CD4-positive, alpha-beta T cell (primary cell): ENCODE data around the gene BRICD5. TPM values are rescaled to one million over a fixed set of nuclear protein-coding genes. Genes with fewer than 3 reads are reported as not detected.

ENCODE experiments used
- ATAC-seq: fragments of 200-7000 bp; cut with Tn5 transposase; one replicate; pipeline ENCODE4 v1.10.0; 2022; ENCODE audit warnings: mild to moderate bottlenecking; ENCODE audit not compliant: poor library complexity
- CTCF ChIA-PET: fragments of 350-600 bp; sonication (Branson Sonifier 250); formaldehyde crosslinking; loops from one replicate; lab custom pipeline; 2021; ENCODE audit warnings: antibody characterized with exemption, inconsistent platforms; lab: Charles Lee
- POLR2A ChIA-PET: fragments of 350-600 bp; sonication (Branson Sonifier 250); formaldehyde crosslinking; loops from one replicate; lab custom pipeline; 2021; ENCODE audit warnings: antibody characterized with exemption, inconsistent platforms; lab: Charles Lee
- DNase-seq, 14 experiments: peaks; one replicate each; pipeline ENCODE4 v3.0.0-alpha.2; 2013 to 2020; ENCODE audit warnings: mixed read lengths in 2 of 14
- H3K27ac ChIP-seq, 2 donors: one replicate each; pipeline versions ENCODE4 v1.5.1 to v1.7.0; 2013; ENCODE audit warnings: low read length in 2 of 2, low read depth in 1 of 2, mild to moderate bottlenecking in 1 of 2
- H3K27me3 ChIP-seq, 2 experiments: 1 replicate in 1 of 2; 2 replicates in 1 of 2; pipeline versions ENCODE4 v1.6.1 to v1.7.0; 2013; ENCODE audit warnings: low read length in 2 of 2, control low read depth in 1 of 2, mild to moderate bottlenecking in 1 of 2, moderate library complexity in 1 of 2; ENCODE audit not compliant: insufficient read depth in 2 of 2, control insufficient read depth in 1 of 2
- H3K36me3 ChIP-seq: one replicate; pipeline ENCODE4 v1.6.1; 2013; ENCODE audit warnings: low read length, control low read depth; ENCODE audit not compliant: insufficient read depth
- H3K4me1 ChIP-seq: one replicate; pipeline ENCODE4 v1.6.1; 2013; ENCODE audit warnings: low read length, control low read depth; ENCODE audit not compliant: insufficient read depth
- H3K4me3 ChIP-seq: one replicate; pipeline ENCODE4 v1.5.1; 2013; ENCODE audit warnings: mild to moderate bottlenecking, low read length, moderate library complexity
- H3K9me3 ChIP-seq, 2 experiments: 1 replicate in 1 of 2; 2 replicates in 1 of 2; pipeline versions ENCODE4 v1.6.1 to v1.7.0; 2013; ENCODE audit warnings: low read length in 2 of 2, mild to moderate bottlenecking in 2 of 2, control low read depth in 1 of 2, moderate library complexity in 1 of 2; ENCODE audit not compliant: control insufficient read depth in 1 of 2, insufficient read depth in 1 of 2
- H3K27ac Mint-ChIP-seq: one replicate; pipeline ENCODE4 v1.8.0; 2020; ENCODE audit warnings: mixed read lengths
- H3K27me3 Mint-ChIP-seq: one replicate; pipeline ENCODE4 v1.8.0; 2021; ENCODE audit warnings: mixed read lengths
- H3K36me3 Mint-ChIP-seq: one replicate; pipeline ENCODE4 v1.8.0; 2021; ENCODE audit warnings: low read depth, mixed read lengths
- H3K4me1 Mint-ChIP-seq: one replicate; pipeline ENCODE4 v1.8.0; 2021; ENCODE audit warnings: low read depth, mixed read lengths
- H3K4me3 Mint-ChIP-seq: one replicate; pipeline ENCODE4 v1.8.0; 2020; ENCODE audit warnings: mild to moderate bottlenecking, mixed read lengths
- H3K9me3 Mint-ChIP-seq: one replicate; pipeline ENCODE4 v1.8.0; 2020; ENCODE audit warnings: mixed read lengths
- CTCF ChIP-seq: fragments of 200-600 bp; IDR thresholded peaks from one replicate; pipeline ENCODE4 v1.8.0; 2022; ENCODE audit warnings: antibody characterized with exemption, mild to moderate bottlenecking
- intact Hi-C, 2 experiments: fragments of 100-400 bp; cut with DNase I in 1 of 2; cut with micrococcal nuclease in 1 of 2; formaldehyde crosslinking; loops; one replicate each; pipeline versions ENCODE4 v1.15.1 to v1.9.0; 2023 to 2025; cut with DNase I, micrococcal nuclease
- total RNA-seq, 174 experiments: library from RNA in 2 of 174; stranded (reverse) in 2 of 174; gene quantifications; one replicate each; pipeline ENCODE4 v1.2.3 and lab custom pipeline; 2021 to 2026

BRICD5 gene
- total RNA-seq, 2 experiments from 2014 or later: 4.2 to 5.0 TPM

GRCh38 chr16:2208308-2208707 is 2.4 kb downstream of the BRICD5 start:
- H3K4me3 Mint-ChIP-seq: peak overlapping the region; percentile 62
- no peak overlapping the region for H3K4me3 ChIP-seq
- peaks cover 21% of the 10 kb centered on the region for H3K4me1 Mint-ChIP-seq
- ChIA-PET POLR2A (no interaction called here), CTCF (no interaction called here)
- H3K27me3 ChIP-seq: no peaks in the 10 kb centered on the region
- H3K36me3 Mint-ChIP-seq: peaks cover 16% of the 10 kb centered on the region
- TF ChIP-seq CTCF: no peak
- H3K4me1 ChIP-seq: peaks cover 35% of the 10 kb centered on the region
- ATAC-seq (no peak), DNase-seq (no peak)
- H3K27ac ChIP-seq: no peak overlapping the region
- no peaks in the 10 kb centered on the region for H3K9me3 Mint-ChIP-seq
- H3K27ac Mint-ChIP-seq: no peak overlapping the region
- H3K27me3 Mint-ChIP-seq: no peaks in the 10 kb centered on the region
- intact Hi-C loops: loop anchor here (5.0 kb wide), 2 partner anchors 44 to 161 kb away; partner anchors contain the start of genes ECI1 (in 1 of the 2), NTHL1 (in 1 of the 2) and TSC2 (in 1 of the 2)
- H3K9me3 ChIP-seq: no peaks in the 10 kb centered on the region
- H3K36me3 ChIP-seq: peaks cover 32% of the 10 kb centered on the region

DNA sequence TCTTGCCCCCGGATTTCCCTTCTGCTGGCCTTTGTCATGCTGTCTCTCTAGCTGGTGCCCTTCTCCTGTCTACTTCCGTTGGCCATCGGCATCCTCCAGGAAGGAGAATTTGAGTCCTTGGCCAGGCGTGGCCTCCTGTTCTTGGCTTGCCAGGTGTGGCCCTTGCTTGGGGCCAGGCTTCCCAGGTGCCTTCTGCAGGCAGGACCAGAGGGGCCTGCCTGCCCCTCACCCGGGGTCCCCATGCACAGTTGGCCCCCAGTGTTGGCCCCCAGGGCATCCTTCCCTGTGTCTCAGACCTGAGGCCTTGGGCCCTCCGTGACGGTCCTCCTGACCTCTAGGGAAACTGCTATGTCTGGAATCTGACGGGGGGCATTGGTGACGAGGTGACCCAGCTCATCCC is 2.8 kb downstream of the BRICD5 start:
- POLR2A ChIA-PET: no interaction called here
- H3K27ac Mint-ChIP-seq: peak overlapping the region; percentile 42
- Histone ChIP-seq H3K27me3 (no peaks in the 10 kb centered on the region), H3K4me3 (no peak overlapping the region), H3K9me3 (no peaks in the 10 kb centered on the region), H3K27ac (no peak overlapping the region), H3K36me3 (peaks cover 32% of the 10 kb centered on the region), H3K4me1 (peaks cover 31% of the 10 kb centered on the region)
- no peak for TF ChIP-seq CTCF
- ATAC-seq: no peak
- no peaks in the 10 kb centered on the region for H3K27me3 Mint-ChIP-seq
- peaks cover 16% of the 10 kb centered on the region for H3K36me3 Mint-ChIP-seq
- intact Hi-C loops: loop anchor here (5.0 kb wide), 2 partner anchors 44 to 161 kb away; partner anchors contain the start of genes ECI1 (in 1 of the 2), NTHL1 (in 1 of the 2) and TSC2 (in 1 of the 2)
- H3K4me3 Mint-ChIP-seq: peak overlapping the region; percentile 62
- CTCF ChIA-PET: no interaction called here
- DNase-seq: no peak
- H3K4me1 Mint-ChIP-seq: peaks cover 16% of the 10 kb centered on the region
- H3K9me3 Mint-ChIP-seq: no peaks in the 10 kb centered on the region

DNA sequence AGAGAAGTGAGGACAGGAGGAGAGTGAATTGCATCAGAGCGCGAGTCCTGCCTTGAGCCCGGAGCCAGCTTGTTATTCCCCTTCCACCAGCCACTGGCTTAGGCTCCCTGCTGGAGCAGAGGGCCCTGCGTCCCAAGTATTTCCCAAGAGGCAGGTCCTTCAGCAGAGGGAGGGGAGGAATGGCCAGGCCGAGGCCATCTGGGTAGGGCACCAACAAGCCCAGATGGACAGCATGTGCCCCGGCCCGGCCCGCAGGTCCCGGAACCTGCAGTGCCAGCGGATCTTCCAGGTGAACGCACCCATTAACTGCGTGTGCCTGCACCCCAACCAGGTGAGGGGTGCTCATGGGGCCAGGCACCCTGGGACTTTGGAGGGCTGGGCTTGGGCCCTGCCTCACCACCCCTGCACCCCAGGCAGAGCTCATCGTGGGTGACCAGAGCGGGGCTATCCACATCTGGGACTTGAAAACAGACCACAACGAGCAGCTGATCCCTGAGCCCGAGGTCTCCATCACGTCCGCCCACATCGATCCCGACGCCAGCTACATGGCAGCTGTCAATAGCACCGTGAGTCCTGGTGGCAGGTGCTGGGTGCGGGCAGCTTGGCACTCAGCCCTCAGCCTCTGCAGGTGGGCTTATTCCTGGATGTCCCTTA is 3.8 kb downstream of the BRICD5 start:
- H3K4me1 Mint-ChIP-seq: peaks cover 13% of the 10 kb centered on the region
- DNase-seq: no peak

More for the DNA sequence above, 3.8 kb downstream of the BRICD5 start:
- TF ChIP-seq CTCF: no peak
- ChIA-PET POLR2A (interaction anchor here (0.6 to 4.8 kb wide), 4 partner anchors 8 to 1571 kb away, joined by 3 to 47 read pairs (median 4); partner anchors contain the start of genes E4F1, METTL26, PGP and TEDC2), CTCF (interaction anchor here (1.8 kb wide), 1 partner anchor 12 kb away, joined by 4 read pairs; no protein-coding TSS in a partner anchor)
- H3K4me1 ChIP-seq: peaks cover 23% of the 10 kb centered on the region
- peak overlapping the region; percentile 76 for H3K4me3 Mint-ChIP-seq
- no peaks in the 10 kb centered on the region for H3K27me3 ChIP-seq
- no peak for ATAC-seq
- no peak overlapping the region for H3K27ac ChIP-seq
- no peak overlapping the region for H3K4me3 ChIP-seq
- peak overlapping the region; percentile 42 for H3K27ac Mint-ChIP-seq
- H3K36me3 ChIP-seq: peaks cover 32% of the 10 kb centered on the region
- H3K27me3 Mint-ChIP-seq: no peaks in the 10 kb centered on the region
- no peaks in the 10 kb centered on the region for H3K9me3 ChIP-seq
- intact Hi-C loops: loop anchor here (1.0 to 5.0 kb wide), 3 partner anchors 7 to 160 kb away; partner anchors contain the start of genes ECI1 (in 1 of the 2), NTHL1 (in 1 of the 2), PGP (in 1 of the 2) and TSC2 (in 1 of the 2)
- H3K36me3 Mint-ChIP-seq: peaks cover 16% of the 10 kb centered on the region
- H3K9me3 Mint-ChIP-seq: no peaks in the 10 kb centered on the region
